ENCODE measurements around the gene DUSP1. TPM values are rescaled to one million over a fixed set of nuclear protein-coding genes. Genes with fewer than 3 reads are reported as not detected.

Gene DUSP1
- total RNA-seq, 1 experiment from 2014 or later, result 522 TPM

GRCh38 chr5:172727551-172727950 is 43.4 kb downstream of the DUSP1 start:
- Histone ChIP-seq H4K20me1 (ENCODE audit: low read length) (no peaks in the 10 kb centered on the region), H3K4me2 (ENCODE audit: low read length) (no peak overlapping the region), H3K27me3 (ENCODE audit: low read length) (no peaks in the 10 kb centered on the region), H3K4me1 (ENCODE audit: insufficient read depth, low read length) (peaks cover 9% of the 10 kb centered on the region), H2AFZ (ENCODE audit: low read length) (no peak overlapping the region), H3K9me3 (ENCODE audit: low read length) (no peaks in the 10 kb centered on the region), H3K27ac (ENCODE audit: low read length) (no peak overlapping the region), H3K36me3 (ENCODE audit: low read depth, low read length) (no peaks in the 10 kb centered on the region), H3F3A (ENCODE audit: low read length, unreplicated experiment) (no peaks in the 10 kb centered on the region), H3K9me2 (replicated peaks; ENCODE audit: low read length) (no peaks in the 10 kb centered on the region), H3K4me3 (ENCODE audit: low read length) (no peak overlapping the region), H3K9ac (ENCODE audit: low read length) (no peak overlapping the region), H3K79me2 (ENCODE audit: low read length) (no peaks in the 10 kb centered on the region)
- ChIA-PET POLR2A (ENCODE audit: unreplicated experiment) (no interaction called here), CTCF (no interaction called here)
- no peak for DNase-seq
- BruUV-seq (replicated peaks), result no TSS peak
- no peak for ATAC-seq
- intact Hi-C loops (cut with micrococcal nuclease), result no loop called here
- no peak for TF ChIP-seq EZH2 (IDR thresholded peaks at IDR 0.05; ENCODE audit: low read length, unreplicated experiment)
- TF ChIP-seq CTCF (conservative IDR thresholded peaks at IDR 0.05; ENCODE audit: low read depth, low read length), result no peak
- no peak for TF ChIP-seq EZH2phosphoT487 (IDR thresholded peaks at IDR 0.05; ENCODE audit: borderline replicate concordance, low read length)

- DNase-seq (no peak), ATAC-seq (no peak)
- CTCF ChIA-PET, result no interaction called here
- no peak overlapping the region for H3K4me2 ChIP-seq (ENCODE audit: low read length)
- no peak overlapping the region for H3K27ac ChIP-seq (ENCODE audit: low read length)
- H3K9ac ChIP-seq (ENCODE audit: low read length), result no peak overlapping the region
- TF ChIP-seq EZH2phosphoT487 (IDR thresholded peaks at IDR 0.05; ENCODE audit: borderline replicate concordance, low read length), result no peak
- no peak for TF ChIP-seq EZH2 (IDR thresholded peaks at IDR 0.05; ENCODE audit: low read length, unreplicated experiment)
- TF ChIP-seq CTCF (conservative IDR thresholded peaks at IDR 0.05; ENCODE audit: low read depth, low read length), result no peak
- no peaks in the 10 kb centered on the region for H3K9me2 ChIP-seq (replicated peaks; ENCODE audit: low read length)
- intact Hi-C loops (cut with micrococcal nuclease), result no loop called here
- no peaks in the 10 kb centered on the region for H3K36me3 ChIP-seq (ENCODE audit: low read depth, low read length)
- H3F3A ChIP-seq (ENCODE audit: low read length, unreplicated experiment), result no peaks in the 10 kb centered on the region
- no peak overlapping the region for H2AFZ ChIP-seq (ENCODE audit: low read length)
- H3K4me1 ChIP-seq (ENCODE audit: insufficient read depth, low read length), result peaks cover 9% of the 10 kb centered on the region
- no peak overlapping the region for H3K4me3 ChIP-seq (ENCODE audit: low read length)
- no peaks in the 10 kb centered on the region for H3K27me3 ChIP-seq (ENCODE audit: low read length)
- no peaks in the 10 kb centered on the region for H3K79me2 ChIP-seq (ENCODE audit: low read length)
- no peaks in the 10 kb centered on the region for H4K20me1 ChIP-seq (ENCODE audit: low read length)
- no TSS peak for BruUV-seq (replicated peaks)
- POLR2A ChIA-PET (ENCODE audit: unreplicated experiment), result no interaction called here
- no peaks in the 10 kb centered on the region for H3K9me3 ChIP-seq (ENCODE audit: low read length)
Observed at GRCh38 chr5:172726966-172727365, 44.0 kb downstream of the DUSP1 start.

- Histone ChIP-seq H2AFZ (ENCODE audit: low read length) (no peak overlapping the region), H3K27me3 (ENCODE audit: low read length) (no peaks in the 10 kb centered on the region), H3K4me1 (ENCODE audit: insufficient read depth, low read length) (no peaks in the 10 kb centered on the region), H3K9me2 (replicated peaks; ENCODE audit: low read length) (no peaks in the 10 kb centered on the region), H3K9me3 (ENCODE audit: low read length) (no peaks in the 10 kb centered on the region), H3K4me3 (ENCODE audit: low read length) (no peak overlapping the region), H3K9ac (ENCODE audit: low read length) (no peak overlapping the region), H3K36me3 (ENCODE audit: low read depth, low read length) (no peaks in the 10 kb centered on the region), H3K27ac (ENCODE audit: low read length) (no peak overlapping the region), H3F3A (ENCODE audit: low read length, unreplicated experiment) (no peaks in the 10 kb centered on the region), H4K20me1 (ENCODE audit: low read length) (no peaks in the 10 kb centered on the region), H3K79me2 (ENCODE audit: low read length) (no peaks in the 10 kb centered on the region), H3K4me2 (ENCODE audit: low read length) (no peak overlapping the region)
- ChIA-PET CTCF (interaction anchor here (0.6 kb wide), 1 partner anchor 185 kb away, joined by 3 read pairs; no protein-coding TSS in a partner anchor), POLR2A (ENCODE audit: unreplicated experiment) (no interaction called here)
- DNase-seq, result no peak
- TF ChIP-seq EZH2 (IDR thresholded peaks at IDR 0.05; ENCODE audit: low read length, unreplicated experiment) (no peak), EZH2phosphoT487 (IDR thresholded peaks at IDR 0.05; ENCODE audit: borderline replicate concordance, low read length) (no peak), CTCF (conservative IDR thresholded peaks at IDR 0.05; ENCODE audit: low read depth, low read length) (no peak)
- intact Hi-C loops (cut with micrococcal nuclease), result no loop called here
- no peak for ATAC-seq
- no TSS peak for BruUV-seq (replicated peaks)
Observed at GRCh38 chr5:172725785-172726184, 45.2 kb downstream of the DUSP1 start.

Data from PC-3 (cell line).